ENCODE data around the gene DAZAP1.
A peak's percentile ranks its signal among the peaks of the same experiment; 100 is the strongest.
"Not testable (repeated sequence)": the region's sequence is repeated elsewhere in the genome, so short reads cannot be mapped to it uniquely, and the experiment has no call there.

DAZAP1 gene

GRCh38 chr19:1411255-1412191 is 4.1 kb downstream of the DAZAP1 start:
- DNase-seq (ENCODE audit: low read depth), result no peak

GRCh38 chr19:1412323-1412923 is 5.0 kb downstream of the DAZAP1 start:
- no peak for DNase-seq (ENCODE audit: low read depth)

DNA sequence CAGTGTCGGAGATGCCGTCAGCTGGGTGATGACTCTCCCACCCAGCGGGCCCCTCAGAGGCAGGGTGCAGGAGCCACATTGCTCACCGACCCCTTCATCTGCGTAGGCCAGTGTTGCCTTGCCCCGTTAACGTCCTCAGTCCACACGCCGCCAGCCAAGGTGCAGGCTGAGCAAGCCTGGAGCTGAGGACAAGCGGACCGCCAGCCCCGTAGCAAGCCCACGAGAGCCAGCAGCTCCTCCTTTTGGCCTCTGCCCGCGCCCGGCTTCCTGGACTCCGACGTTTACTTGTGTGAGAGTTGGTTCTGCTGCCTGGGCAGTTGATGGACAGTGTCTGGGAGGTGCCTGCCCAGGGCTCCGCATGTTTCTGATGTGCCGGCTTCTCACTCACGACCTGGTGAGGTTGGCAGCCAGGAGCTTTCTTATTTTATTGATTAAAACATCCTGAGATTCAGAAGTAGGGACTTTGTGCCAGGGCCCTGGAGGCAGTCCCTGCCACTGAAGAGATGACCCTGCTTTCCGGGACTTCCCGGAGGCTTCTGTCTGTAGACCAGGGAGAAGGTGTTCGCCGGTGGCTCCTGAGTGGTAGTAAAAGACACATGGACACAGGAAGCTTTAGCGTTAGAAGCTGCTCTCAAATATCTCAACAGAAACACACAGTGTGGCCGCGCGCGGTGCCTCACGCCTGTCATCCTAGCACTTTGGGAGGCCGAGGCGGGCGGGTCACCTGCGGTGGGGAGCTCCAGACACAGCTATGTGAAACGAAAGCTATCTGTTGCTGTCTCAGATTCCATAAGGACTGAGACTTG is 5.8 kb downstream of the DAZAP1 start:
- DNase-seq (ENCODE audit: low read depth), result no peak

DNA sequence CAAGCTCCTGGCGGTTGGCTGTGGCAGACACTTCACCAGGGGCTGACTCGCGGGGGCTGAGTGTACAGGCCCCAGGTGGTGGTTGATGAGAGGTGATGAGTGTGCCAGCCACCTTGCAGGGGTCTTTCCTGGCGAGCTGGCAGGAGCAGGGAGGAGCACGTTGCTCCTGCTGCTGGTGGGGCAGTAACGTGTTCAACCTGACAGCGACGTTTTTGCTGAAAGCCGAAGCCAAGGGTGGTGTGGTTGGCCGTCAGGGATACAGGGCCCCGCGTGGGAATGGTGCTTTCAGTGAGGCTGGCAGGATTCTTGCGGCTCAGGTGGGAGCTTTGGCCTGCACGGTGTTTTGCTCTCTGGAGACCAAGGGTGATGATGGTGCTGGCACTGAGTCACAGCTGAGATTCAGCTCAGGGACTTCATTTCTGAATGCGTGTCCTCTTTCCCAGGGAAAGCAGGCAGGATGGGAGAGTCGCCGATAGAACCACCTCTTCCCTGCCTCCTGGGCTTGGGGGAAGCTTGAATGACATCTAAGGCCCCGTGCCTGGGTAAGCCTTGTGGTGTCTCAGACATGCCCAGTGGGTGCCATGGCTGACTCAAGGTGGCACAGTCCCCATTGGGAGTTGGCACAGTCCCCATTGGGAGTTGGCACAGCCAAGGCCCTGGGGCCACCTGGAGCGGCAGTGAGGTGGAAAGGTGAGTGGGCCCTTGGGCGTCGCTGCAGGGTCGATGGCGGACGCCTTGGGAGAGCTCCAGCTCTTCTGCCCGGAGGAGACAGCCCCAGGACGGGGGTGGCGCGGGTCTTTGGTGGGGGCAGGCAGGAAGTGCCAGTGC is 8.8 kb downstream of the DAZAP1 start:
- peak; percentile 53 for DNase-seq (ENCODE audit: low read depth)

GRCh38 chr19:1417145-1417544 is 9.8 kb downstream of the DAZAP1 start:
- peak; percentile 94 for DNase-seq (ENCODE audit: low read depth)

GRCh38 chr19:1417681-1418495 is 10.5 kb downstream of the DAZAP1 start:
- DNase-seq (ENCODE audit: low read depth), result peak; percentile 64

DNA sequence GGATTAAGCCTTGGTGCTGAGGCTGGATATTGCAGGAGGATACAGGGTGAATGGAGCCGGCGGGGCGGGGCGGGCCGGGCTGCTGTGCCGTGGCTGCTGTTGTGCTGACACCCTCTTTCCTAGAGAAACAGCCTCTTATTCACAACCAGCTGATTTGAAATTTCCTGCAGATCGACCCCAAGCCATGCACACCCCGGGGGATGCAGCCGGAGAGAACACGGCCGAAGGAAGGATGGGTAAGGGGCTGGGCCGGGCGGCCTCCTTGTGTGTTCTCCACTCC is 11.1 kb downstream of the DAZAP1 start:
- DNase-seq (ENCODE audit: low read depth), result no peak

DNA sequence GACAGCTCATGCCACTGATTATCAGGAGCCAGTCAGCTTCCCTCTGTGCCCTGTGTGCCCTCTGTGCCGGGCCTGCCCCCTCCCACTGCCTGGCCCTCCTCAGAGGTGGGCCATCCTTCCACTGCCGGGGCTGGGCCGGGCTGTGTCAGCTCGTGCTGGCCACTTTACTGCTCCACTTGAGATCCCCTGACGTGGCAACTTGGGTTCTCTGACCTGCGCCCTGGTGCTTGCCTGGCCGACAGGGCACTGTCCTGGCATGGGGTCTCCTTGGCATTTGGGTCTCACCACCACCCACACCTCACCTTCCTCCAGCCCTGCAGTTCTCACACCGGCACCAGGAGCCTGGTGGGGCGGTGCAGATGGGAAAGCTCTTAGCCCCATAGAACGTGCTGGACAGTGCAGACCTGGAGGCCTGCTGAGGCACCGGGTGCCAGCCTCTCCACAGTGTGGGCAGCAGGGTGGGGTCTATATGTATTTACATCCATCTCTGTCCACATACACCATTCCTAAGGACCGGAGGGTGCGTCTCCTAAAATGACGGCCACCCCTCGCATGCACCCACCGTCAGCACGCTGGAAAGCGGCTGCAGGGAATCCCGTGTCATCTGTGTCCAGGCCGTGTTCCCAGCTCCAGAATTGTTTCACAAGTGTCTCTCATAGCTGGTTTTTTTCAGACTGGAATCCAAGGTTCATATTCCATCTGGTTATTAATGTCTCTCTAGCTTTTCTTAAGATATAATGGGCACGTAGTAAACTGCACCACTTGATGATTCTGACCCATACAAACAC is 11.8 kb downstream of the DAZAP1 start:
- DNase-seq (ENCODE audit: low read depth), result no peak

GRCh38 chr19:1420085-1420484 is 12.7 kb downstream of the DAZAP1 start:
- DNase-seq (ENCODE audit: low read depth), result not testable (repeated sequence)

GRCh38 chr19:1420590-1420989 is 13.2 kb downstream of the DAZAP1 start:
- DNase-seq (ENCODE audit: low read depth), result no peak

GRCh38 chr19:1421218-1421957 is 14.0 kb downstream of the DAZAP1 start:
- no peak for DNase-seq (ENCODE audit: low read depth)

DNA sequence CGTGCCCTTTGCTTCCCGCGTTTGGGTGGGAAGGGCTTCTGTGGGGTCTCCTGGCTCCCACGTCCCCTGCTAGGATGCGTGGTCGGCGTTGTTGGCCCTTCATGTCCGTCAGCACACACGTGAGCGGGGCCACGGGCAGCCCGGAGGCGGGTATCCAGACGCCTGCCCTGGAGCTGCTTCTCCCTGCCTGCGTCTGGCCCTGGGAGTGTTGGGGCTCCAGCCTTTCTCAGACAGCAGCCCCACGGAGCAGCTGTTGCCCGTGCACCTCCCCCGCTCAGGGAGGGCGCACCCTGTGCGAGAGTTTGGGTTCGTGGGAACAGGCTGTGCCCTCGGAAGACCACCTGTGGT is 14.5 kb downstream of the DAZAP1 start:
- no peak for DNase-seq (ENCODE audit: low read depth)

DNA sequence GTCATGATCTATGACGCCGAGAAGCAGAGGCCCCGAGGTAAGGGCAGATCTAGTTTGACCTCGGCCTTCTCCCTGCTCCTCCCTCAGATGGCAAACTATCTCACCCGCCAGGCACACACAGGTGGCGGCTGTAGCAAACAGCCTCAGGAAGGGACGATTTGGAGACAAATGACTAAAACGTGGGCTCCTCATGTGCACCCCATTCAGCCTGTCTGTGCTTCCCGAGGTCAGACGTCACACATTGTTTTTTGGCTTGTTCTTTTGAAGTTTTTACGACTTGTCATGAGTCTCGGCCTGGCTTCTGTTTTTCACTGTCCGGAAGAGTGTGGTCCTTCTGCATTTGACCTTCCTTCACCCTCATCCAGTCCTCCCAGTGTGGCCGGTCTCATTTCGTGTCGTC is 15.0 kb downstream of the DAZAP1 start:
- DNase-seq (ENCODE audit: low read depth), result no peak

GRCh38 chr19:1422943-1423342 is 15.6 kb downstream of the DAZAP1 start:
- no peak for DNase-seq (ENCODE audit: low read depth)

GRCh38 chr19:1423436-1424191 is 16.2 kb downstream of the DAZAP1 start:
- no peak for DNase-seq (ENCODE audit: low read depth)

GRCh38 chr19:1424192-1424955 is 17.0 kb downstream of the DAZAP1 start:
- DNase-seq (ENCODE audit: low read depth), result no peak

DNA sequence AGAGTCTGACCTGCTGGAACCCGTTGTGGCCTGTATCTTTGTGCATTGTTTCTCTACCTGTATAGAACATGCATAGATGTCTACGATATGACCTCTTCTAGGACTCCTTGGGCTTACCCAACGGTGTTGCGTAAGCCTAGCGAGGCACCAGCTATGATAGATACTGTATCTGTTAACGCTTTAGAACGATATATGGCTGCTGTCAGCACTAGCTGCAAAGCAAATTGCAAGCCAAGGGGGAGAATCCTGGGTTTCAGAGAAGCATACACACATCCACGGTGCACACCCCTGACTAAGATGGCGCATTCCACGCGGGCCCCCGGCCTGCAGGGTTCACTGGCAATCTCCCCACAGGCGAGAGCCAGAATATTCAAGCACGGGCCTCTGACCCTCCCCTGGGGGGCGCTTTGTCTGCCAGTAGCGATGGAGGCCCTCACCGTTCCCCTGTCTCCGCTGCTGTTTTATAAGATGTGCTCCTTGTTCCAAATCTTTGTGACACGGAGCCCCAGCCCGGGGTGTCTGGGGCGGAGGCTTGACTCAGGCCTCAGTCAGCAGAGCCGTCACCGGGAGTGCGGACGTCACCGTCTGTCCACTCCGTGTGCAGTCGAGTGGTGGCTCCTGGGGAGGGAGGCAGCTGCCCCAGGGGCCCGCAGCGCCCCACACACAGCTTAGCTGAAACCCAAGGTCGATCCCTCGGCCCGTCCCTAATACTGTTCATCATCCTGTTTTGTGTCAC is 17.9 kb downstream of the DAZAP1 start:
- DNase-seq (ENCODE audit: low read depth), result peak; percentile 78

Data from amniotic epithelial cell (primary cell).